BLaER1 treated with 17β-estradiol and CSF1 and Interleukin-3, amounts not matched to agents 10 nM and 100 nM (cell line): Measurements from ENCODE around the gene PBXIP1.
A peak's percentile ranks its signal among the peaks of the same experiment; 100 is the strongest.
"Not testable (repeated sequence)": the region's sequence is repeated elsewhere in the genome, so short reads cannot be mapped to it uniquely, and the experiment has no call there.

Experiments
- H3K27ac ChIP-seq, 11 experiments: shearing (Covaris generic); formaldehyde crosslinking; 2 replicates each; pipeline ENCODE4 v1.8.1; 2022
- H3K27me3 ChIP-seq, 11 experiments: shearing (Covaris generic); formaldehyde crosslinking; 2 replicates each; pipeline ENCODE4 v1.8.1; 2022
- H3K36me3 ChIP-seq, 11 experiments: shearing (Covaris generic); formaldehyde crosslinking; 2 replicates each; pipeline ENCODE4 v1.8.1; 2022
- H3K4me1 ChIP-seq, 10 experiments: shearing (Covaris generic); formaldehyde crosslinking; 2 replicates each; pipeline ENCODE4 v1.8.1; 2022
- H3K4me2 ChIP-seq, 11 experiments: shearing (Covaris generic); formaldehyde crosslinking; 2 replicates each; pipeline ENCODE4 v1.8.1; 2022
- H3K4me3 ChIP-seq, 10 experiments: shearing (Covaris generic); formaldehyde crosslinking; 2 replicates each; pipeline ENCODE4 v1.8.1; 2022
- H3K9ac ChIP-seq, 11 experiments: shearing (Covaris generic); formaldehyde crosslinking; 2 replicates each; pipeline ENCODE4 v1.8.1; 2022
- H3K9me3 ChIP-seq, 11 experiments: shearing (Covaris generic); formaldehyde crosslinking; replicated peaks in 1 of 11; 2 replicates each; pipeline ENCODE4 v1.8.1; 2022
- H4K20me1 ChIP-seq, 11 experiments: shearing (Covaris generic); formaldehyde crosslinking; 2 replicates each; pipeline ENCODE4 v1.8.1; 2022
- Cebpa-rat ChIP-seq, 11 experiments: shearing (Covaris generic); IDR thresholded peaks; 2 replicates each; pipeline ENCODE4 v1.8.1; 2022

PBXIP1 gene

DNA sequence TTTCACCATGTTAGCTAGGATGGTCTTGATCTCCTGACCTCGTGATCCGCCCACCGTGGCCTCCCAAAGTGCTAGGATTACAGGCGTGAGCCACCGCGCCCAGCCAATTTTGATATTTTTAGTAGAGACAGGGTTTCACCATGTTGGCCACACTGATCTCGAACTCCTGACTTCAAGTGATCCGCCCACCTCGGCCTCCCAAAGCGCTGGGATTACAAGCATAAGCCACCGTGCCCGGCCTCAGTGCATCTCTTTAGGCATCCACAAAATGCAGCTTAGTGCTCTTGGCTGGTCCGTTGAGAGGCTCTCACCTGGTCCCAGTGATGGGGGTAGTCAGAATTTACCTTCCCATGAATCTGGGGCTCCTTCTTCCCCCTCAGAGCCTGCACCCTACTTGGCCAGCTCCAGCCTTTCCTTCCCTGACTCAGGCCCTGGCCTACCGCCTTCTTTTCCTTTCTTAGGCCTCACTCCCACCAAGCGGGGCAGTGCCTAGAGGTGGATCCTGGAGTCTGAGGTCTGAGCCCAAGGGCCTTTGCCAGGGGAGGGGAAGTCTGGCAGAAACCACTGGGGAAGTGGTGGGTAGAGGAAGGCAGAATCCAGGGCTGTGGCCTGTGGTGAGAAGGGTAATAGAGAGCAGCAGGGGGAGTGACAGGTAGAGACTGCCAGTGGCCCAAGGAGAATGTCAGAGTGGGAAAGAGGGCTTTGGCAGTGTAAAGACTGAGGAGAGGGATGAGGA is 41.2 kb upstream of the PBXIP1 start:
- Histone ChIP-seq H3K4me1 (peaks cover 67 to 87% (median 79%) of the 10 kb centered on the region in 10 experiments), H3K27me3 (no peaks in the 10 kb centered on the region), H3K36me3 (peaks cover 0 to 8% (median 0%) of the 10 kb centered on the region in 11 experiments; a peak in 5 of 22 replicates), H3K9me3 (no peaks in the 10 kb centered on the region), H3K4me2 (peak overlapping the region; percentile 53 to 100 (median 75)), H3K27ac (0 out of 22 replicates have a peak overlapping the region, but pooled peaks of 2 of the 11 experiments have one; percentile 13 to 27), H3K9ac (peak overlapping the region in 4 of 11 experiments; percentile 19 to 30 (median 24); a peak in 4 of 22 replicates), H4K20me1 (peaks cover 0 to 9% (median 4%) of the 10 kb centered on the region in 11 experiments; a peak in 7 of 22 replicates), H3K4me3 (no peak overlapping the region; a peak in 1 of 20 replicates)
- TF ChIP-seq Cebpa-rat (IDR thresholded peaks at IDR 0.05) = no peak

DNA sequence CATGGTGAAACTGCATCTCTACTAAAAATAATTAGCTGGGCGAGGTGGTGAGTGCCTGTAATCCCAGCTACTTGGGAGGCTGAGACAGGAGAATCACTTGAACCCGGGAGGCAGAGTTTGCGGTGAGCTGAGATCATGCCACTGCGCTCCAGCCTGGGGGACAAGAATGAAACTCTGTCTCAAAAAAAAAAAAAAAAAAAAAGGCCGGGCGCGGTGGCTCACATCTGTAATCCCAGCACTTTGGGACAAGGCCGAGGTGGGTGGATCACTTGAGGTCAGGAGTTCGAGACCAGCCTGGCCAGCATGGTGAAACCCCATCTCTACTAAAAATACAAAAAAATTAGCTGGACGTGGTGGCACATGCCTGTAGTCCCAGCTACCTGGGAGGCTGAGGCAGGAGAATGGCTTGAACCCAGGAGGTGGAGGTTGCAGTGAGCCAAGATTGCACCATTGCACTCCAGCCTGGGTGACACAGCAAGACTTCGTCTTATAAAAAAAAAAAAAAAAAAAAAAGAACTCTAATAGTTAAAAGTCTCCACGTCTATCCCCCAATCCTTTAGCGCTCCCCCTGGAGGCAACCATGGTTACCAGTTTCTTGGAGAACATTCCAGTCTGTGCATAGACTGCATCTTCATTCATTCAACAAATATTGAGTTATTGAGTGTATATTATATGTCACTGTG is 39.5 kb upstream of the PBXIP1 start:
- not testable (repeated sequence) for H3K9me3 ChIP-seq, H3K27me3 ChIP-seq, H3K4me3 ChIP-seq
- H3K4me1 ChIP-seq = peaks cover 67 to 81% (median 77%) of the 10 kb centered on the region in 10 experiments
- H3K9ac ChIP-seq = 0 out of 22 replicates have a peak overlapping the region, but pooled peaks of 2 of the 11 experiments have one; percentile 3 to 24
- peak overlapping the region in 6 of 11 experiments; percentile 6 to 48 (median 30); a peak in 6 of 22 replicates for H3K27ac ChIP-seq
- H3K36me3 ChIP-seq = peaks cover 5 to 23% (median 13%) of the 10 kb centered on the region in 11 experiments
- H3K4me2 ChIP-seq = peak overlapping the region; percentile 42 to 100 (median 59); a peak in 20 of 22 replicates
- peaks cover 0 to 10% (median 4%) of the 10 kb centered on the region in 11 experiments; a peak in 9 of 22 replicates for H4K20me1 ChIP-seq

DNA sequence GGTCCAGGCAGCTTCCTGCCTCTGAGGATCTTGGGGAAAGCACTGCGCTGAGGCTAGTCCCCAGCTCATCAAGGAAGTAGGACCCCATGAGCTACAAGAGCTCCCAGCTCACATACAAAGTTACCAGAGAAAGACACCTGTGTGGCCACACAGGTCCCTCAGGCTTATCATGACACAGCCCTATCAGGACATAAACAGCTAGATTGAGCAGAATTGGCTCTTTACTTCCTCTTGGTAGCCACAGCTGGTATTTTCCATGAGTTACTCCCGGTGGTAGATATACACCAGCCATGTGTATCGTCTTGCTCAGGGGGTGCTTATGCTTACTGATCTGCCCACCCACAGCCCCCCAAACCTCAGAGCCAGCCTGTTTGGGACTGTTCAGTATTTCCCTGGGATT is 38.7 kb upstream of the PBXIP1 start:
- H3K4me3 ChIP-seq = no peak overlapping the region
- H3K9me3 ChIP-seq = no peaks in the 10 kb centered on the region
- peak overlapping the region in 4 of 11 experiments; percentile 3 to 24 (median 6); a peak in 1 of 22 replicates for H3K9ac ChIP-seq
- TF ChIP-seq Cebpa-rat (IDR thresholded peaks at IDR 0.05) = no peak
- peaks cover 60 to 76% (median 70%) of the 10 kb centered on the region in 10 experiments for H3K4me1 ChIP-seq
- peaks cover 13 to 32% (median 22%) of the 10 kb centered on the region in 11 experiments for H3K36me3 ChIP-seq
- peak overlapping the region; percentile 42 to 100 (median 59) for H3K4me2 ChIP-seq
- no peaks in the 10 kb centered on the region for H3K27me3 ChIP-seq
- peak overlapping the region in 7 of 11 experiments; percentile 6 to 48 (median 33); a peak in 10 of 22 replicates for H3K27ac ChIP-seq
- peaks cover 0 to 19% (median 12%) of the 10 kb centered on the region in 11 experiments; a peak in 17 of 22 replicates for H4K20me1 ChIP-seq

DNA sequence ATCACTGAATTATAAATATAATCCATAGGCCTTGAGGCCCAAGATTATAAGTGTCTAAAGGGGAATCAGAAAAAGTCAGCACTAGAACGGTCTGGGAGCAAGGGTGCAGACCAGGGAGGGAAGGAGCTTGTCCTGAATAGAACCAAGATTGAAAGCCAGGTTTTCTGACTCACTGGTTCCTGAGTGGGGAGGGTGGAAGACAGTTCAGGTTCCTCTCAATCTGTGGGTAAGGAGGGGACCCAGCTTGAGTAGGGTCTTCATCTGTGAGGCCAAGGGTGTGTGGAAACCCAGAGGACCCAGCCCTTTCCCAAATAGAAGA is 38.3 kb upstream of the PBXIP1 start:
- Histone ChIP-seq H4K20me1 (peaks cover 0 to 23% (median 16%) of the 10 kb centered on the region in 11 experiments; a peak in 18 of 22 replicates), H3K9me3 (no peaks in the 10 kb centered on the region), H3K27me3 (no peaks in the 10 kb centered on the region), H3K4me1 (peaks cover 57 to 76% (median 69%) of the 10 kb centered on the region in 10 experiments), H3K9ac (peak overlapping the region in 3 of 11 experiments; percentile 3 to 10 (median 3); a peak in 1 of 22 replicates), H3K36me3 (peaks cover 17 to 35% (median 25%) of the 10 kb centered on the region in 11 experiments), H3K4me2 (peak overlapping the region; percentile 42 to 100 (median 59)), H3K4me3 (no peak overlapping the region), H3K27ac (peak overlapping the region in 6 of 11 experiments; percentile 6 to 48 (median 30); a peak in 10 of 22 replicates)
- no peak for TF ChIP-seq Cebpa-rat (IDR thresholded peaks at IDR 0.05)

DNA sequence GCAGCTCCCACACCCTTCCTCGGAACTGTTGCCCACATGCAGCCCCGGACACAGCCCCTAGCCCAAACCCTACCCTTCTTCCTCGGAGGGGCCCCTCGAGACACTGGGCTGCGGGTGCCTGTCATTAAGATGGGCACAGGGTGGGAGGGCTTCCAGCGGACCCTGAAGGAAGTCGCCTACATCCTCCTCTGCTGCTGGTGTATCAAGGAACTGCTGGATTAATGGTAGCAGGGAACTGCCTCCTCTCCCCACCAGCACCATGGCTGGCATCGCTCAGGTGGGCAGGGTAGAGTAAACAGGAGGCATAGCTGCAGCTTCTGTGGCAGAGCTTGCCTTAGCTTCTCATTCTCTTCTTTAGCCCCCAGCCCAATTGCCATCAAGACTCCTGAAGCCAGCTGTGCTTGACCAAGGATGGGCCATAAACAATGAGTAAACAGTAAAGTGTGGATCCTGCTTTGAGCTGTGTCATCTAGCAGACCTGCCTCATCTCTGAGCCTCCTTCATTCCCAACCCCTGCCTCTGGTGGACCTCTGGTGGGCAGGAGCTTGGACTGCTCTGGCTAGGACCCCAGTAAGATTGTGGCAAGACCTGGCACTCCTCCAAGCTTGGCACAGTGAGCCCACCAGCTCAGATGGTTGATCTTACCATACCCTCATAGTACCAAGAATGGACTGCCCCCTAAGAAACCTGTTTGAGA is 37.8 kb upstream of the PBXIP1 start, which contains the start of gene LENEP:
Gene LENEP, plus strand, starts transcription at position 15 of the 697 bp plus-strand sequence. Its CDS starts 22 bp downstream, at position 37.
- no peak for TF ChIP-seq Cebpa-rat (IDR thresholded peaks at IDR 0.05)
- Histone ChIP-seq H3K9ac (peak within 1 kb of the TSS in 6 of 11 experiments; percentile 3 to 44 (median 22); a peak in 7 of 22 replicates), H3K27me3 (no peaks in the 10 kb centered on the region)

DNA sequence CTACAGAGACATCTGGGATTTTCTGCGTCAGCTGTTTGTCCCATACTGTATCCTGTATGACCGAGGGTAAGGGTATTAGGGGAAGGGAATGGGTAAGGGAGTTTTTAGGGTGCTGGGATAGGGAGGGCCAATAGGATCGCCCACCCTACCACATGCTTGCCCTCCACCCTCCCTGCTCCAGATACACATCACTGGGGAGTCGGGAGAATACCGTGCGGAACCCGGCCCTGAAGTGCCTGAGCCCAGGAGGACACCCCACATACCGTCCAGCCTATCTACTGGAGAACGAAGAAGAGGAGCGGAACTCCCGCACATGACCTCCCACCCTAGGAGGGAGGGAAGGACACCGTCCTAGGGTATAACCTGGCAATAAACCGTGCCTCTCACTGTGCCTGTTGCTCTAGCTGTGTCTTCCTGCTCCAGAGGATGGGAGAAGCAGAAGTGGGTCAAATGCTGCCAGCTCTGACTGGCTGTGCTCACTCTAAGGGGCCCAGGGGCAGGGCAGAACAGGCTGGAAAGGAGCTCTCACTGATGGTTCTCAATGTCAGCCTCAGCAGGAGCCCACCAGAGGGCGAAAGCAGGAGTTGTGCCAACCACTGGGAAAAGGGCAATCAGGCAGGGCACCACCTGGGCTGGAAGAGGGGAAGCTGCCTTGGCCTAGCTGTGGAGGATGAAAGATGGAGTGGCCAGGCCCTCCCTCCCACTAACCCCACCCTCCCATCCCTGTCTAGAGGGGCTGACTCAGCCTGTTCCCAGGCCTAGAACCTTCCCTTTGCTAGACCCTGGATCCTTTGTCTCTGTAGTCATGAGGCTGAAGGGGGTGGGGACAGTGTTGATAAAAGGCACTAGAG is 37.0 kb upstream of the PBXIP1 start:
- H4K20me1 ChIP-seq = peaks cover 0 to 35% (median 29%) of the 10 kb centered on the region in 11 experiments; a peak in 18 of 22 replicates
- peak overlapping the region; percentile 18 to 100 (median 50); a peak in 18 of 22 replicates for H3K4me2 ChIP-seq
- peaks cover 30 to 48% (median 38%) of the 10 kb centered on the region in 11 experiments for H3K36me3 ChIP-seq
- peaks cover 51 to 77% (median 68%) of the 10 kb centered on the region in 10 experiments for H3K4me1 ChIP-seq
- H3K4me3 ChIP-seq = no peak overlapping the region
- no peak for TF ChIP-seq Cebpa-rat (IDR thresholded peaks at IDR 0.05)
- peak overlapping the region in 5 of 11 experiments; percentile 20 to 48 (median 37); a peak in 9 of 22 replicates for H3K27ac ChIP-seq
- peak overlapping the region in 5 of 11 experiments; percentile 18 to 44 (median 23); a peak in 6 of 22 replicates for H3K9ac ChIP-seq
- H3K27me3 ChIP-seq = no peaks in the 10 kb centered on the region
- no peaks in the 10 kb centered on the region for H3K9me3 ChIP-seq

More for the DNA sequence above, 37.8 kb upstream of the PBXIP1 start, which contains the start of gene LENEP:
- H3K27ac ChIP-seq = peak within 1 kb of the TSS in 7 of 11 experiments; percentile 20 to 48 (median 33); a peak in 13 of 22 replicates
- H3K4me2 ChIP-seq = peak within 1 kb of the TSS; percentile 42 to 100 (median 59)
- H4K20me1 ChIP-seq = peaks cover 0 to 28% (median 21%) of the 10 kb centered on the region in 11 experiments; a peak in 18 of 22 replicates
- H3K4me3 ChIP-seq = no peak within 1 kb of the TSS
- peaks cover 22 to 40% (median 30%) of the 10 kb centered on the region in 11 experiments for H3K36me3 ChIP-seq
- H3K4me1 ChIP-seq = peaks cover 56 to 76% (median 67%) of the 10 kb centered on the region in 10 experiments
- H3K9me3 ChIP-seq = no peaks in the 10 kb centered on the region

DNA sequence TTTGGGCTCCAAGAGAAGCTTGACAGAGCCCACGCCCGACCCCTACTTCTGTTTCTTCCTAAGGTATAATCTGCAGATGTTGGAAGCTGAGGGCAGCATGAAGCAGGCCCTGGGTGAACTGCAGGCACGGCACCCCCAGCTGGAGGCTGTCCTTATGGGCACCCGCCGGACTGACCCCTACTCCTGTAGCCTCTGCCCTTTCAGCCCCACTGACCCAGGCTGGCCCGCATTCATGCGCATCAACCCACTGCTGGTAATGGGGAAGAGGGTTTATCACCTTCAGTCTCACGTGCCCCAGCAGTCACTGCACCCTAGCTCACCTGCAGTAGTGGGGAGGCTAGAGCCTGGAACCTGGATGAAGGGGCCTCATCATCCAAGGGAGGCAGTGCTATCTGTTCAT is 34.4 kb upstream of the PBXIP1 start:
- Histone ChIP-seq H3K36me3 (peaks cover 49 to 72% (median 59%) of the 10 kb centered on the region in 11 experiments), H3K9me3 (no peaks in the 10 kb centered on the region), H3K27me3 (no peaks in the 10 kb centered on the region), H3K4me3 (no peak overlapping the region), H3K9ac (peak overlapping the region in 1 of 11 experiments; percentile 31; a peak in 1 of 22 replicates), H4K20me1 (peaks cover 0 to 52% (median 39%) of the 10 kb centered on the region in 11 experiments; a peak in 18 of 22 replicates), H3K4me1 (peaks cover 34 to 68% (median 51%) of the 10 kb centered on the region in 10 experiments), H3K27ac (no peak overlapping the region), H3K4me2 (no peak overlapping the region)
- no peak for TF ChIP-seq Cebpa-rat (IDR thresholded peaks at IDR 0.05)
